ENCODE measurements around the gene FAM229A.

DNA sequence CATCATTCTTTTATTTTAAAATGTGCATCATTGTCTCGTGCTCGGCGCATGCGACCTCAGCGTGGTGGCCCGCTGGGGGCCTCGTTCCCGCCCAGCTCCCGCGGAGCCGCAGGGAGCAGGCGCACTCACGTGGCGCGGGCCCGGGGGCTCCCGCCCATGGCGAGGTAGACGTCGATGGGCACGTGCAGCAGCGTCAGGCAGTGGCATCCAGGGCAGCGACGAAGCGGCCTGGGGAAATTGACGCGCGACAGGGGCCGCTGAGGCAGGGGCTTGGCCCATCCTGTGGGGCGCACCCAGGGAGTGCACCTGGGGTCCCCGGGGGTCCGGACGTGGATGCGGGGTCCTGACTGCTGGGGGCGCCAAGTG, 994 bp downstream of the FAM229A start:
- TF ChIP-seq, protein P1, sequence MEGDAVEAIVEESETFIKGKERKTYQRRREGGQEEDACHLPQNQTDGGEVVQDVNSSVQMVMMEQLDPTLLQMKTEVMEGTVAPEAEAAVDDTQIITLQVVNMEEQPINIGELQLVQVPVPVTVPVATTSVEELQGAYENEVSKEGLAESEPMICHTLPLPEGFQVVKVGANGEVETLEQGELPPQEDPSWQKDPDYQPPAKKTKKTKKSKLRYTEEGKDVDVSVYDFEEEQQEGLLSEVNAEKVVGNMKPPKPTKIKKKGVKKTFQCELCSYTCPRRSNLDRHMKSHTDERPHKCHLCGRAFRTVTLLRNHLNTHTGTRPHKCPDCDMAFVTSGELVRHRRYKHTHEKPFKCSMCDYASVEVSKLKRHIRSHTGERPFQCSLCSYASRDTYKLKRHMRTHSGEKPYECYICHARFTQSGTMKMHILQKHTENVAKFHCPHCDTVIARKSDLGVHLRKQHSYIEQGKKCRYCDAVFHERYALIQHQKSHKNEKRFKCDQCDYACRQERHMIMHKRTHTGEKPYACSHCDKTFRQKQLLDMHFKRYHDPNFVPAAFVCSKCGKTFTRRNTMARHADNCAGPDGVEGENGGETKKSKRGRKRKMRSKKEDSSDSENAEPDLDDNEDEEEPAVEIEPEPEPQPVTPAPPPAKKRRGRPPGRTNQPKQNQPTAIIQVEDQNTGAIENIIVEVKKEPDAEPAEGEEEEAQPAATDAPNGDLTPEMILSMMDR (IDR thresholded peaks at IDR 0.05) = no peak
- TF ChIP-seq POLR2A (IDR thresholded peaks at IDR 0.05) = no peak
